AG04450 (cell line): ENCODE results near the gene VGLL4. TPM values are rescaled to one million over a fixed set of nuclear protein-coding genes. Genes with fewer than 3 reads are reported as not detected.

Source experiments
- CTCF ChIA-PET: fragments of 300-600, 350-600 bp; formaldehyde crosslinking; extraction: SDS; loops from one replicate; lab custom pipeline; 2022; ENCODE audit warnings: antibody characterized with exemption, inconsistent platforms; lab: Charles Lee
- POLR2A ChIA-PET: fragments of 350-600 bp; formaldehyde crosslinking; extraction: SDS; loops from one replicate; lab custom pipeline; 2021; ENCODE audit warnings: antibody characterized with exemption, inconsistent platforms; lab: Yijun Ruan, JAX
- DNase-seq: peaks from one replicate; pipeline ENCODE4 v3.0.0-alpha.2; 2011; ENCODE audit warnings: low read depth, low spot score
- H3K27ac ChIP-seq: one replicate; pipeline ENCODE4 v1.5.1; 2012; ENCODE audit warnings: low read depth, low read length, control low read depth
- H3K27me3 ChIP-seq: one replicate; pipeline ENCODE4 v1.6.0; 2012; ENCODE audit warnings: low read length; ENCODE audit not compliant: control insufficient read depth, insufficient read depth
- H3K4me3 ChIP-seq: 2 replicates; pipeline ENCODE4 v1.5.1; 2011; ENCODE audit warnings: mild to moderate bottlenecking, low read depth, low read length, control low read depth
- H3K9me3 ChIP-seq: 2 replicates; pipeline ENCODE4 v1.5.1; 2012; ENCODE audit warnings: low read length; ENCODE audit not compliant: control insufficient read depth, insufficient read depth
- CTCF ChIP-seq: IDR thresholded peaks from 2 replicates; pipeline ENCODE4 v1.5.1; 2011; ENCODE audit warnings: low read depth, low read length, control low read depth, inconsistent platforms
- polyA plus RNA-seq: library from polyadenylated mRNA; depleted of rRNA; stranded (reverse); fragments of >200 nt; gene quantifications from 2 replicates; pipeline ENCODE4 v1.2.3, GENCODE V29; 2011

VGLL4 gene
- polyA plus RNA-seq, 1 experiment: 30.5 TPM

- no peak for TF ChIP-seq CTCF
- no peak for DNase-seq
- POLR2A ChIA-PET: no interaction called here
- no peaks in the 10 kb centered on the region; the same call in 1 of the 2 replicates for H3K9me3 ChIP-seq
- no peak overlapping the region for H3K4me3 ChIP-seq
- H3K27ac ChIP-seq: no peak overlapping the region
- CTCF ChIA-PET: interaction anchor here (0.7 kb wide), 1 partner anchor 128 kb away, joined by 3 read pairs; no protein-coding TSS in a partner anchor
- H3K27me3 ChIP-seq: no peaks in the 10 kb centered on the region
Observed at GRCh38 chr3:11522953-11523571, 120.7 kb downstream of the VGLL4 start.

- no peak for DNase-seq
- Histone ChIP-seq H3K27ac (no peak overlapping the region), H3K27me3 (no peaks in the 10 kb centered on the region), H3K9me3 (no peaks in the 10 kb centered on the region; the same call in 1 of the 2 replicates), H3K4me3 (no peak overlapping the region)
- no peak for TF ChIP-seq CTCF
- ChIA-PET CTCF (interaction anchor here (0.7 to 1.4 kb wide), 2 partner anchors 129 to 143 kb away, joined by 3 read pairs; no protein-coding TSS in a partner anchor), POLR2A (no interaction called here)
Observed at GRCh38 chr3:11522398-11522715, 121.4 kb downstream of the VGLL4 start.

GRCh38 chr3:11521167-11521566, 122.5 kb downstream of the VGLL4 start:
- Histone ChIP-seq H3K27ac (no peak overlapping the region), H3K4me3 (no peak overlapping the region), H3K27me3 (no peaks in the 10 kb centered on the region), H3K9me3 (no peaks in the 10 kb centered on the region; the same call in 1 of the 2 replicates)
- ChIA-PET CTCF (no interaction called here), POLR2A (no interaction called here)
- TF ChIP-seq CTCF: no peak
- DNase-seq: no peak

- Histone ChIP-seq H3K9me3 (no peaks in the 10 kb centered on the region; the same call in 1 of the 2 replicates), H3K4me3 (no peak overlapping the region), H3K27ac (no peak overlapping the region), H3K27me3 (no peaks in the 10 kb centered on the region)
- no peak for TF ChIP-seq CTCF
- POLR2A ChIA-PET: no interaction called here
- DNase-seq: no peak
- CTCF ChIA-PET: no interaction called here
Observed at GRCh38 chr3:11517601-11518000, 126.1 kb downstream of the VGLL4 start.

- no peak for DNase-seq
- ChIA-PET CTCF (interaction anchor here (0.7 kb wide), 1 partner anchor 135 kb away, joined by 4 read pairs; no protein-coding TSS in a partner anchor), POLR2A (interaction anchor here (0.6 to 0.7 kb wide), 2 partner anchors 332 to 707 kb away, joined by 5 to 9 read pairs; partner anchors contain the start of gene TAMM41)
- Histone ChIP-seq H3K27ac (peak overlapping the region; percentile 57), H3K4me3 (no peak overlapping the region), H3K27me3 (no peaks in the 10 kb centered on the region), H3K9me3 (no peaks in the 10 kb centered on the region; the same call in 1 of the 2 replicates)
- TF ChIP-seq CTCF: no peak
Observed at GRCh38 chr3:11514191-11514821, 129.4 kb downstream of the VGLL4 start.
